ENCODE data around the gene EGR4.

DNA sequence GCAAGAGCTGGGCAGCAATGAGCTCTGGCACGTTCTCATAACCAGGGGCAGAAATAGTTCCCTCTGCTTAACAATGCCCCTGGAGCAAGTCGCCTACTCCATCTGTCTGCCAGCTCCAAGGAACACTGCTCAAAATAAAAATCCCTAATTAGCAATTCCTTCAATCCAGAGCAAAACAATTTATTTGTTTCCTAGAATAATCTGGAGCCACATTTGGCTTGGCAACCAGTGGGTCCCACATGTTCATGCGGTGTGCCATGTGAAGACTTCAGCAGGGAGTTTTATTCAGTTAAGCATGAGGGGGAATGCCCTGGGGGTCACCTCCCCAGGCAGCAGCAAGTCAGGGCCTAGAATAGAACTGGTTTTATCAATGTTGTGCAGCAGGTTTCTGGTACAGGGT is 7.6 kb upstream of the EGR4 start:
- TF ChIP-seq, protein P1, sequence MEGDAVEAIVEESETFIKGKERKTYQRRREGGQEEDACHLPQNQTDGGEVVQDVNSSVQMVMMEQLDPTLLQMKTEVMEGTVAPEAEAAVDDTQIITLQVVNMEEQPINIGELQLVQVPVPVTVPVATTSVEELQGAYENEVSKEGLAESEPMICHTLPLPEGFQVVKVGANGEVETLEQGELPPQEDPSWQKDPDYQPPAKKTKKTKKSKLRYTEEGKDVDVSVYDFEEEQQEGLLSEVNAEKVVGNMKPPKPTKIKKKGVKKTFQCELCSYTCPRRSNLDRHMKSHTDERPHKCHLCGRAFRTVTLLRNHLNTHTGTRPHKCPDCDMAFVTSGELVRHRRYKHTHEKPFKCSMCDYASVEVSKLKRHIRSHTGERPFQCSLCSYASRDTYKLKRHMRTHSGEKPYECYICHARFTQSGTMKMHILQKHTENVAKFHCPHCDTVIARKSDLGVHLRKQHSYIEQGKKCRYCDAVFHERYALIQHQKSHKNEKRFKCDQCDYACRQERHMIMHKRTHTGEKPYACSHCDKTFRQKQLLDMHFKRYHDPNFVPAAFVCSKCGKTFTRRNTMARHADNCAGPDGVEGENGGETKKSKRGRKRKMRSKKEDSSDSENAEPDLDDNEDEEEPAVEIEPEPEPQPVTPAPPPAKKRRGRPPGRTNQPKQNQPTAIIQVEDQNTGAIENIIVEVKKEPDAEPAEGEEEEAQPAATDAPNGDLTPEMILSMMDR (IDR thresholded peaks at IDR 0.05), result no peak
- no peak for TF ChIP-seq POLR2A (IDR thresholded peaks at IDR 0.05)
- TF ChIP-seq POLR2AphosphoS5 (IDR thresholded peaks at IDR 0.05), result no peak
